Measurements from ENCODE around the gene GATAD2B.

DNA sequence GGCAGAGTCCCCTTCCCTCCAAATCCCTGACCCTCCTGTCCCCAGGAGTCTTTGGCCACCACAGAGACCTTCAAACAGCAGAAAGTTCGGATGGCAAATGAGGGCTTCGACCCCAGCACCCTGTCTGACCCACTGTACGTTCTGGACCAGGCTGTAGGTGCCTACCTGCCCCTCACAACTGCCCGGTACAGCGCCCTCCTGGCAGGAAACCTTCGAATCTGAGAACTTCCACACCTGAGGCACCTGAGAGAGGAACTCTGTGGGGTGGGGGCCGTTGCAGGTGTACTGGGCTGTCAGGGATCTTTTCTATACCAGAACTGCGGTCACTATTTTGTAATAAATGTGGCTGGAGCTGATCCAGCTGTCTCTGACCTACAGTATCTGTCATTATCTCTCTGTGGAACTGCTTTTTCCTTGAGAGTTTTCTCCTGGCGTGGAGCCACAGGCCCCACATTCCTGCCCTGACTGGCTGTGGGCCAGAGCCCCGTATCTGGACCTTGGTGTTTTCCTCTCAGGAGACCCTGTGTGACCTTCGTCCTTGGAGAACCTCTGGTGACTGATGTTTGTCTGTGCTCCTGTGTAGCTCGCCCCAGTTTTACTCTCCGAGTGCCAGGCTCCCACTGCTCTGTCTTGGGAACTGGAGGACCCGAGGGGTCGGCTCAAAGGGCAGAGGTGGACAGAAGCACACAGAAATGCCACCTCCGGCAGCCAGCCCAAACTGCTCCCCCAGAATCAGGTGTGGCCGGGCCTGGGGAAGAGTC, 142.8 kb downstream of the GATAD2B start:
- TF ChIP-seq TP53 (CRISPR knock-in tag; IDR thresholded peaks at IDR 0.05) (no peak), FOXP1 (CRISPR knock-in tag; IDR thresholded peaks at IDR 0.05; ENCODE audit: borderline replicate concordance) (no peak)
- TF ChIP-seq, protein P1, sequence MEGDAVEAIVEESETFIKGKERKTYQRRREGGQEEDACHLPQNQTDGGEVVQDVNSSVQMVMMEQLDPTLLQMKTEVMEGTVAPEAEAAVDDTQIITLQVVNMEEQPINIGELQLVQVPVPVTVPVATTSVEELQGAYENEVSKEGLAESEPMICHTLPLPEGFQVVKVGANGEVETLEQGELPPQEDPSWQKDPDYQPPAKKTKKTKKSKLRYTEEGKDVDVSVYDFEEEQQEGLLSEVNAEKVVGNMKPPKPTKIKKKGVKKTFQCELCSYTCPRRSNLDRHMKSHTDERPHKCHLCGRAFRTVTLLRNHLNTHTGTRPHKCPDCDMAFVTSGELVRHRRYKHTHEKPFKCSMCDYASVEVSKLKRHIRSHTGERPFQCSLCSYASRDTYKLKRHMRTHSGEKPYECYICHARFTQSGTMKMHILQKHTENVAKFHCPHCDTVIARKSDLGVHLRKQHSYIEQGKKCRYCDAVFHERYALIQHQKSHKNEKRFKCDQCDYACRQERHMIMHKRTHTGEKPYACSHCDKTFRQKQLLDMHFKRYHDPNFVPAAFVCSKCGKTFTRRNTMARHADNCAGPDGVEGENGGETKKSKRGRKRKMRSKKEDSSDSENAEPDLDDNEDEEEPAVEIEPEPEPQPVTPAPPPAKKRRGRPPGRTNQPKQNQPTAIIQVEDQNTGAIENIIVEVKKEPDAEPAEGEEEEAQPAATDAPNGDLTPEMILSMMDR (IDR thresholded peaks at IDR 0.05) = no peak

All from WTC11 (cell line).